ENCODE measurements around the gene SYT11.
"Not testable (repeated sequence)": the region's sequence is repeated elsewhere in the genome, so short reads cannot be mapped to it uniquely, and the experiment has no call there.

The SYT11 gene

DNA sequence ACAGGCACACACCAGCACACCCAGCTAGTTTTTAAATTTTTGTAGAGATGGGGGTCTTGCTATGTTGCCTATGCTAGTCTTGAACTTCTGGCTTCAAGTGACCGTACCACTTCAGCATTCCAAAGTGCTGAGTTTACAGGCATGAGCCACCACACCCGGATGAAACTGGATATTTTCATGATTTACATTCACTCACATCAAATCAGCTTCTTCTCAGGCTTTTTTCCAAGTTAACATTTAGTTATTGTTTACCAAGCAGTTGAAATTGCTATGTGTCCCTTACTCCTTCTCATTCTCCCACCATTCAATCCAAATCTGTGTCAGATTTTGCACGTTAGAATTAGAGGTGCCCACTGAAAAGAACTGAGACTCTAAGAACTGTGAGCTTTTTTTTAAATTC, 33.4 kb downstream of the SYT11 start:
- ChIA-PET CTCF (no interaction called here), POLR2A (ENCODE audit: low non-redundant PET) (no interaction called here)
- peak overlapping the region; percentile 91 for H3K27ac ChIP-seq

DNA sequence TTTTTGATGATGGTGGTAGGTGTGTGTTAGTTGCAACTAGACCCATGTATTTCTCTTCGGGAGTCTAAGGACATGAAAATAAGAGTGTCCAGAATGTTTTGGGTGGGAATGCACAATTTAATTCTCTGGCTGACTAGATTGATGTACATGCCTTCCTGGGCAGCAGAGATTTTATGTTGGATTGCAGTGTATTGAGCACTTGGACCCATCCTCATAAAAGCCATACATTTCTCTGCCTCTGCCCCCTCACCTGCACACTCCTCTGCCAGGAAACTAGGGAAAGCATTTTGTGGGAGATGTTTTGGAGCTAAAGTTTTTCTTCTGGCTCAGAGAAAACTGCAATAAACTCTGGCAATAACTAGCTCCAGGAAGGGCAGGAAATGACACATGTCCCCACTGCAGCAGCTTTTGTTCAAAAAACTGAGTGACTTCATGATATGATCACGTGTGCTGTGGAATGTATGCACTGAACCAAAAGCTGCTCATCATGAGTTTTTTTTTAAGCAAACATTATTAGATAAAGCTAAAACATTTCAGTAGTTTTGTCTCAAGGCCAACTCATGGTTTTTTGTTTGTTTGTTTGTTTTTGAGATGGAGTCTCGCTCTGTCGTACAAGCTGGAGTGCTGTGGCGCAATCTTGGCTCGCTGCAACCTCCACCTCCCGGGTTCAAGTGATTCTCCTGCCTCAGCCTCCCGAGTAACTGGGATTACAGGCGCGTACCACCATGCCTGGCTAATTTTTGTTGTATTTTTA, 34.2 kb downstream of the SYT11 start:
- POLR2A ChIA-PET (ENCODE audit: low non-redundant PET): interaction anchor here (0.7 kb wide), 1 partner anchor 9 kb away, joined by 3 read pairs; no protein-coding TSS in a partner anchor
- TF ChIP-seq, protein P1, sequence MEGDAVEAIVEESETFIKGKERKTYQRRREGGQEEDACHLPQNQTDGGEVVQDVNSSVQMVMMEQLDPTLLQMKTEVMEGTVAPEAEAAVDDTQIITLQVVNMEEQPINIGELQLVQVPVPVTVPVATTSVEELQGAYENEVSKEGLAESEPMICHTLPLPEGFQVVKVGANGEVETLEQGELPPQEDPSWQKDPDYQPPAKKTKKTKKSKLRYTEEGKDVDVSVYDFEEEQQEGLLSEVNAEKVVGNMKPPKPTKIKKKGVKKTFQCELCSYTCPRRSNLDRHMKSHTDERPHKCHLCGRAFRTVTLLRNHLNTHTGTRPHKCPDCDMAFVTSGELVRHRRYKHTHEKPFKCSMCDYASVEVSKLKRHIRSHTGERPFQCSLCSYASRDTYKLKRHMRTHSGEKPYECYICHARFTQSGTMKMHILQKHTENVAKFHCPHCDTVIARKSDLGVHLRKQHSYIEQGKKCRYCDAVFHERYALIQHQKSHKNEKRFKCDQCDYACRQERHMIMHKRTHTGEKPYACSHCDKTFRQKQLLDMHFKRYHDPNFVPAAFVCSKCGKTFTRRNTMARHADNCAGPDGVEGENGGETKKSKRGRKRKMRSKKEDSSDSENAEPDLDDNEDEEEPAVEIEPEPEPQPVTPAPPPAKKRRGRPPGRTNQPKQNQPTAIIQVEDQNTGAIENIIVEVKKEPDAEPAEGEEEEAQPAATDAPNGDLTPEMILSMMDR (conservative IDR thresholded peaks at IDR 0.05; ENCODE audit: low read depth): no peak
- CTCF ChIA-PET: no interaction called here
- DNase-seq (ENCODE audit: low spot score): peak; percentile 71
- peak overlapping the region; percentile 91 for H3K27ac ChIP-seq

More for the DNA sequence above, 33.4 kb downstream of the SYT11 start:
- TF ChIP-seq, protein P1 (conservative IDR thresholded peaks at IDR 0.05; ENCODE audit: low read depth): no peak
- peak; percentile 51 for DNase-seq (ENCODE audit: low spot score)

DNA sequence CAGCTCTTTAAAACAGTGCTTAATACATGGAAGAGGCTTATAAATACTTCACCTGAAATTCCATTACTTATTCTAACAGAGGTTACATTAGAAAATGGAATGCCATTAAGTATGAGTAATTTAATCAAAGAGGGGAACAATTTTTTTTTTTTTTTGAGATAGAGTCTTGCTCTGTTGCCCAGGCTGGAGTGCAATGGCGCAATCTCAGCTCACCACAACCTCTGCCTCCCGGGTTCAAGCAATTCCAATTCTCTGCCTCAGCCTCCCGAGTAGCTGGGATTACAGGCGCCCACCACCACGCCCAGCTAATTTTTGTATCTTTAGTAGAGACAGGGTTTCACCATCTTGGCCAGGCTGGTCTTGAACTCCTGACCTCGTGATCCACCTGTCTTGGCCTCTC, 36.2 kb downstream of the SYT11 start:
- POLR2A ChIA-PET (ENCODE audit: low non-redundant PET); DNase-seq (ENCODE audit: low spot score): not testable (repeated sequence)
- CTCF ChIA-PET: interaction anchor here (0.5 to 0.7 kb wide), 3 partner anchors 8 to 23 kb away, joined by 3 to 4 read pairs (median 3); no protein-coding TSS in a partner anchor
- peak overlapping the region; percentile 38; the same call in 1 of the 2 replicates for H3K27ac ChIP-seq

GRCh38 chr1:155896476-155896875, 37.1 kb downstream of the SYT11 start:
- POLR2A ChIA-PET (ENCODE audit: low non-redundant PET); DNase-seq (ENCODE audit: low spot score); CTCF ChIA-PET: not testable (repeated sequence)
- H3K27ac ChIP-seq: peak overlapping the region; percentile 38

- POLR2A ChIA-PET (ENCODE audit: low non-redundant PET): no interaction called here
- DNase-seq (ENCODE audit: low spot score): no peak
- no peak overlapping the region for H3K27ac ChIP-seq
- CTCF ChIA-PET: interaction anchor here (0.6 kb wide), 1 partner anchor 156 kb away, joined by 4 read pairs; no protein-coding TSS in a partner anchor
- TF ChIP-seq, protein P1 (conservative IDR thresholded peaks at IDR 0.05; ENCODE audit: low read depth): no peak
Observed at GRCh38 chr1:155897746-155898145, 38.4 kb downstream of the SYT11 start.

- ChIA-PET CTCF (interaction anchor here (0.7 kb wide), 1 partner anchor 227 kb away, joined by 4 read pairs; no protein-coding TSS in a partner anchor), POLR2A (ENCODE audit: low non-redundant PET) (no interaction called here)
- H3K27ac ChIP-seq: no peak overlapping the region
- TF ChIP-seq, protein P1 (conservative IDR thresholded peaks at IDR 0.05; ENCODE audit: low read depth): no peak
- DNase-seq (ENCODE audit: low spot score): no peak
Observed at GRCh38 chr1:155898888-155899287, 39.5 kb downstream of the SYT11 start.

GRCh38 chr1:155899683-155900082, 40.3 kb downstream of the SYT11 start:
- no peak overlapping the region for H3K27ac ChIP-seq
- ChIA-PET POLR2A (ENCODE audit: low non-redundant PET) (no interaction called here), CTCF (no interaction called here)
- no peak for DNase-seq (ENCODE audit: low spot score)
- TF ChIP-seq, protein P1 (conservative IDR thresholded peaks at IDR 0.05; ENCODE audit: low read depth): no peak

All from RWPE1 (cell line).